HT1080 (cell line): ENCODE results near the gene MAG. TPM values are rescaled to one million over a fixed set of nuclear protein-coding genes. Genes with fewer than 3 reads are reported as not detected.

ENCODE experiments used
- DNase-seq: peaks from one replicate; pipeline ENCODE4 v3.0.0-alpha.2; 2015; ENCODE audit warnings: low read depth
- polyA plus RNA-seq, 2 experiments: library from polyadenylated mRNA; depleted of rRNA; stranded (reverse); fragments of >200 nt; gene quantifications; 2 replicates each; pipeline ENCODE4 v1.2.3, GENCODE V29; 2015
- total RNA-seq: library from RNA; depleted of rRNA; stranded (reverse); fragments of >200 nt; shearing (Covaris generic); gene quantifications from 2 replicates; pipeline ENCODE4 v1.2.3, GENCODE V29; 2014; rRNA removed

The MAG gene, protein sequence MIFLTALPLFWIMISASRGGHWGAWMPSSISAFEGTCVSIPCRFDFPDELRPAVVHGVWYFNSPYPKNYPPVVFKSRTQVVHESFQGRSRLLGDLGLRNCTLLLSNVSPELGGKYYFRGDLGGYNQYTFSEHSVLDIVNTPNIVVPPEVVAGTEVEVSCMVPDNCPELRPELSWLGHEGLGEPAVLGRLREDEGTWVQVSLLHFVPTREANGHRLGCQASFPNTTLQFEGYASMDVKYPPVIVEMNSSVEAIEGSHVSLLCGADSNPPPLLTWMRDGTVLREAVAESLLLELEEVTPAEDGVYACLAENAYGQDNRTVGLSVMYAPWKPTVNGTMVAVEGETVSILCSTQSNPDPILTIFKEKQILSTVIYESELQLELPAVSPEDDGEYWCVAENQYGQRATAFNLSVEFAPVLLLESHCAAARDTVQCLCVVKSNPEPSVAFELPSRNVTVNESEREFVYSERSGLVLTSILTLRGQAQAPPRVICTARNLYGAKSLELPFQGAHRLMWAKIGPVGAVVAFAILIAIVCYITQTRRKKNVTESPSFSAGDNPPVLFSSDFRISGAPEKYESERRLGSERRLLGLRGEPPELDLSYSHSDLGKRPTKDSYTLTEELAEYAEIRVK
- total RNA-seq = not detected in 2 replicates
- polyA plus RNA-seq (2015; cell fraction: cytosol; rRNA removed) = not detected in 2 replicates
- not detected in 2 replicates for polyA plus RNA-seq (2015; cell fraction: nucleus; rRNA removed)

DNA sequence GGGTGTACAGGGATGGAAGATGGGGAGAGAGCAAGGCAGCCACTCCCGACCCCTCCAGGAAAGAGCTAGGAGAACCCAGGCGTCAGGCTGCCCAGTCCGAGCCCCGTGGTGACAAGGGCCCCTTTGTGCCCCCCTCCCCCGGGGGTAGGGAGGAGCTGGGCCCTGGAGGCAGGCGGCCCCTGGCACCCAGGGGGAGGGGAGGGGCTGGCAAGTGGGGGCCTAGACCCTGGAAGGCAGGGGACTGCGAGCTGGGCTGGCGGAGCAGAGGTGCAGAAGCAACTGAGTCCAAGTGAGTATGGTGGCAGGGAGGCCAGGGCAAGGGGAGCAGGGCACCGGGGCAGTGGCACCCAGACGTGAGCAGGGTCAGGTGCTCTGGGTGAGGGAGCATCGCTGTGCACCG is at the start of gene MAG:
Gene MAG (plus strand): TSS at position 246 of the 400 bp plus-strand sequence. CDS start 3,248 bp downstream, outside the sequence.
- DNase-seq = no peak

GRCh38 chr19:35246466-35247092 is 45.4 kb upstream of the MAG start:
- no peak for DNase-seq

GRCh38 chr19:35247526-35248309 is 44.2 kb upstream of the MAG start:
- DNase-seq = no peak

- no peak for DNase-seq
These were observed 43.4 kb upstream of the MAG start, which contains the start of gene LSR for GRCh38 chr19:35248310-35249145. Gene LSR, plus strand, starts transcription at chr19:35249002. Its CDS starts 21 bp downstream, at chr19:35249023.

DNA sequence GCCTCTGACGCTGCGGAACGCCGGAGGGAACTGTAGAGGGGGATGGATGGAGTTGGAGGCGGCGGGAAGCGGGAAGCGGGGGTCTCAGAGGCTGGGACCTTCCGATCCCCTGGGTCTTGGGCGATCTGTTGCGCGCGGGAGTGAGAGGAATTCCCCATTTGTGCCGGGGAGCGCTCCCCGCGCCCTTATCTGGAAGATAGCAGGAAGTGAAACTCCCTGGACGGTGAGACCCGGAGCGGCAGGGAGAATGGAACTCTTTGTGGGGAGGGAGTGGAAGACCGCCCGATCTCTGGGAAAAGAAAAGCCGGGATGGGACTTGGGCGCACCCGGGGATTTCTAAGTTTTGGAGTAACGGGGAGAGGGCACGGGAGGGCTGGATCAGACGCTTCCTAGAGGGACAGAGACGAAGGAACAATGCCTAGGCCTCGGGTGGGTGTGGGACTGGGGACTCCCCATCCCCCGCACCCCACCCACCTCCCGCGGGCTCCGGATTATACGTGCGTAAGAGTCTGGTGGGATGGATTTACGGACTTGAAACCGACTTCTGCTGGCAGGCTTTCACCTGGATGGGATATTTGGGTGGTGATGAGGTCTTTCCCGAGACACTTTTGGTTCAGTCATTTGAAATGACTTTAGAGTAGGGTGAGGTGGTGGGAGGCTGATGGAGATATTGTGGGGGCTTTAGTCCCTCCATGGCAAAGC is 42.7 kb upstream of the MAG start:
- no peak for DNase-seq

DNA sequence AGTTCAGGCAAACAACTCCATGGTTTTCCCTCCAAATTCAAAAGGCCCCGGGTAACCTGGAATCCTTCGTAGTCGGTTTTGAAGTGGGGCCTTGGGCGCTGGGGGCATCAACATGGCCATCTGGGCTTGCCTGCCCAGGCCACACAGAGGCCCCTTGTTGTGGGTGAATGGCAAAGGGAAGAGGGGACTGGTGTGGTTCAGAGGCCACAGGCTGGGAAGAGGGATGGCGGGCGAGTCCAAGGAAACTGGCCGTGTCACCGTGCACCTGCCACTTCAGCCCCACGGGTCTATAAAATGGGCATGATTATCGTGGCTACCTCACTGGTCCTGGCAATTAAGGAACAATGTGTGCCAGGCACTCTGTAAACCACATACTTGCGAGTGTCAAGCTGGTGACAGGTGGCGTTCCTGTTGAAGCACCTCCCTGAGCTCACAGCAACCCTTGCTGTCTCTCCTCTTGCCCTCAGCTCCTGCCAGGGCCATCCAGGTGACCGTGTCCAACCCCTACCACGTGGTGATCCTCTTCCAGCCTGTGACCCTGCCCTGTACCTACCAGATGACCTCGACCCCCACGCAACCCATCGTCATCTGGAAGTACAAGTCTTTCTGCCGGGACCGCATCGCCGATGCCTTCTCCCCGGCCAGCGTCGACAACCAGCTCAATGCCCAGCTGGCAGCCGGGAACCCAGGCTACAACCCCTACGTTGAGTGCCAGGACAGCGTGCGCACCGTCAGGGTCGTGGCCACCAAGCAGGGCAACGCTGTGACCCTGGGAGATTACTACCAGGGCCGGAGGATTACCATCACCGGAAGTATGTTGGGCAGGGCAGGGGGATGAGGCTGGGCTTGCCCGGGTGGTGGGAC is 41.9 kb upstream of the MAG start:
- no peak for DNase-seq

GRCh38 chr19:35251456-35251855 is 40.5 kb upstream of the MAG start:
- DNase-seq = no peak

DNA sequence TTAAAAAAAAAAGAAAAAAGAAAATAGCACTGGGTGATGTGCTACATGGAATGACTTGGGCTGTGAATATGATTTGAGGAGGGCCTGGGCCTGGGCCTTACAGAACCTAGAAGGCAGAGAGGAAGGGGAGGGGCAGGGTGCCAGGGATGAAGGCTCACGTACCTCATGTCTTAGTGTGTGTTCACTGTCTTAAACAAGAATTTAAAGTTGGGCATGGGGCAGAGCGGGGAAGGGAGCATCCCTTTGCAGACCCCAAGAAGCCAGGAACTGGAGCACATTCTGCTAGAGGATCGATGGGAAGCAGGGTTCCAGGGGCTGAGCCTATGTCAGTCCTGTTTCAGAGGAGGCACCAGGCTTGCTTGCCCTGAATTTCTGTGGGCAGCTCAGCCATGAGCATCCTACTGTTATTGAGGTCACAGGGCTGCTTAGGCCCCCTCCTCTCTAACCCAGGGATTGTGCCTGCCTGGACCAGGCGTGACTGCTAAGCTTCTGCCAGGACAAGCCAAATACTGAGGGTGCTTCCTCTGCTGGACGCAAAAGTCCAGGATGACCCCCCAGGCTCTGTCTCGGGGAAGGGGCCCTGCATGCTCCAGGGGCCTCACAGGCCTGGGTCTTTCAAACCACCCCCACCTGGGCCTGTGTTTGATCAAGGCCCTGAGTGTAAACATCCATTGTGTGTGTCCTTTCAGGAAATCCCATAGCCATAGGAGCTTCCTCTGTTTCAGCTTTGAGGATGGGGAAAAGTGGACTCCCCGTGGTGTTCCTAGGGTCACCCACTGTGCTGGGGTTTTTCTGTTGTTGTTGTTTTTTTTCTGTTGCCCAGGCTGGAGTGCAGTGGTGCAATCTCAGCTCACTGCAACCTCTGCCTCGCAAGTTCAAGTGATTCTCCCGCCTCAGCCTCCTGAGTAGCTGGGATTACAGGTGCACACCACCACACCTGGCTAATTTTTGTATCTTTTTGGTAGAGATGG is 38.4 kb upstream of the MAG start:
- no peak for DNase-seq

DNA sequence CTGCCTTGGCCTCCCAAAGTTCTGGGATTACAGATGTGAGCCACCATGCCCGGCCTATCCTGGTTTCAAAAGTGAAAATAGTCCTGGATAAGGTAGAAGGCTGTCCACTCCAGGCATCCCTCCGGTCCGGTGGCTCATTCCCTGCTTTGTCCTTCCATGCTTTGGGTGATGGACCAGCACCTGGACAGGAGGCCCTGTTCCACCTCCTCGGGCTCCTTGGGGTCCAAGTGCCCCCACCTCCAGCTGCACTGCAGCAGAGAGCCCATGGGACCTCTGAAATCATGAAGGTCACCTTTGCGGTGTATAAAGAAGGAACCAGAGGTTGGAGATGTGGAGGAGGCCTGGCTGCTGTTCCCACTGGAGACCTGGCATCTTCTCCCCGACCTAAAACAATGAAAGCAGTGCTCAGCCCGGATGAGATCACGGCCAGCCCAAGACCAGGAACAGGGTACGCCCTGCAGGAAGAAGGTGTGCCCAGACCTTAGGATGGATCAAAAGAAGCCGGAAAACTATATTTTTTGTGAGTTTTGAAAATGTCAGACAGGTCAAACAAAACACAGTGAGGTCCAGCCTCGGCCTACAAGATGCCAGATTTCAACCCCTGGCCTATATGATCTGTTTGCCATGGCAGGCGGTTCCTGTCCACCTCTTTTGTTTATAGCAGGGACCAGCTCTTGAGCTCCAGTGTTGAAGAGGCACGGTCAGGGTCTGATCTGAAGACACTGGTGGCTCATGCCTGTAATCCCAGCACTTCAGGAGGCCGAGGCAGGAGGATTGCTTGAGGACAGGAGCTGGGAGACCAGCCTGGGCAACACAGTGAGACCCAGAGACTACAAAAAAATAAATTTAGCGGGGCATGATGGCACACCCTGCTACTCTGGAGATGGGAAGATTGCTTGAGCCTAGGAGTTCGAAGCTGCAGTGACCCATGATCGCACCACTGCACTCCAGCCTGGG is 37.3 kb upstream of the MAG start:
- no peak for DNase-seq

DNA sequence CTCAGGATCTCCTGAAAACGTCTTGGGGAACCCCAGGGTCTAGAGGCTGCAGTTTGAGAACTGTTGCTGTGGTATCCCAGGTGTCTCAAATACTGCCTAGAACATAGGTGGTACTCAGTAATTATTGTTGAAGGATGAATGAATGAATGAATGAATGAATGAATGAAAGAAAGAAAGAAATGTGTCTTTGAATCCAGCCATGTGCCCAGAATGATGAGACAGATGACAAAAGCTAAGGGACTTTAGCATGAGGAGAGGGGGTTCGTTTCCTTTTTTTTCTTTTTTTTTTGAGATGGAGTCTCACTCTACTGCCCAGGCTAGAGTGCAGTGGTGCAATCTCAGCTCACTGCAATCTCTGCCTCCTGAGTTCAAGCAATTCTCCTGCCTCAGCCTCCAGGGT is 35.4 kb upstream of the MAG start:
- no peak for DNase-seq

DNA sequence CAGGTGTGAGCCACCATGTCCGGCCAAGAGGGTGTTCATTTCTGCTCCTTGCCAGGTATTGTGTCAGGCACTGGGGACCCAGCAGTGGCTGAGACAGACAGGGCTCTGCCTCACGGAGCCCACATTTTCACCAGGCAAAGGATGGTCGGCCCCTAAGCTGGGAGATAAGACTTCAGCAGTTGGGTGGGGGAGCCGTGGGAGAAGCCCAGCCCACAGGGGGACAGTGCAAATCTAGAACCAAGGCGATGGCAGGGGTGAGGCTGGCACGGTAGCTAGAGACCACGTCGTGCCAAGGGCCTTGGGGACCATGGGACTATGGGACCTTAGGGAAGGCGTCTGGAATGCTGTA is 34.9 kb upstream of the MAG start:
- no peak for DNase-seq

DNA sequence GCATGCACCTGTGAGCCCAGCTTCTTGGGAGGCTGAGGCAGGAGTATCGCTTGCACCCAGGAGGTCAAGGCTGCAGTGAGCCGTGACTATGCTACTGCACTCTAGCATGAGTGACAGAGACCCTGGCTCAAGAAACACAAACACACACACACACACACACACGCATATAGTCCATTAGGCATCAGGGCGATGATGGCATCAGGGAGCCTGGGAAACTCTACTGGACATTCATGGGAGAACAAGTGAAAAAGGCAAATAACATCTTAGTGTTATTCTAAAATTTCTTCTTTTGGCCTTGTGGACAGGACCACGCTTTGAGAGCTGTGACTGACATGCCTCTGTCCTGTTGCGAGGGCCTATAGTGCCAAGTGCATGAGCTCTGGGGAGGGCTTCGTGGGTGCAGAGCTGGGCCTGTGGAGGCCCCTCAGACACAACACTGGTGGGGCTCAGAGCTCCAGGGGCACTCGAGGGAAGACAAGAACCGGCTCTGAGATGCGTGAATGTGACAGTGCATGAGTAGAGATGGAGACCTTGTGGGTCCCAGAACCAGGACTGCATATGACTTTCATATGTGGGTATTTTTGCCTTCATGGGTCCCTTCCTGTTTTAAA is 31.2 kb upstream of the MAG start:
- no peak for DNase-seq

DNA sequence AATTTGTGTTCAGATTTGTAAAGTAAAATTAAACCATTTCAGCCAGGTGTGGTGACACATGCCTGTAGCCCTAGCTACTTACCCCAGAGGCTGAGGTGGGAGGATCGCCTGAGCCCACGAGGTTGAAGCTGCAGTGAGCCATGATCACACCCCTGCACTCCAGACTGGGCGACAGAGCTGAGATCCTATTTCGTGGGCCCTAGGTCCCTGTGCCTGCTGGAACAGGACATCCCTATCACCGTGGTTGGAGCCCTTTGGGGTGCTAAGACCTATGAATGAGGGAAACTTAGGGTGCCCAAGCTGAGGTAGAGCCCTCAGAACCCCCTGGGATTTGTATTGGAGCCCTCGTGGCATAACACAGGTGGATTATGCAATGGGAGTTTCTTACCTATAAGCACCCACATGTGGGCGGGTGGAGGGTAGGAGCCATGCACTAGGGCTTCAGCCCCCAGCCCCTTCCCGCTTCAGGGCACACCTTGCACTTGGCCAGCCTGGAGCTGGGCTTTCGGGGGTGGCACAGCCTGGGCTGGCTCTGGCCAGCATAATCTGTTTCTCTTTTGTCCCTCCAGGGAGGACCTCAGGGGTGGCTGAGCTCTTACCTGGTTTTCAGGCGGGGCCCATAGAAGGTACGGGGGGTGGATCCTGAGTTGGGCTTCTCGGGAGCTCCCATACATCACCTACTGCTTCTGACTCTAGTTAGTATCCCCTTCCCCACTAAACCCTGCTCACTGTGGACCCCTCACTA is 30.4 kb upstream of the MAG start:
- no peak for DNase-seq

DNA sequence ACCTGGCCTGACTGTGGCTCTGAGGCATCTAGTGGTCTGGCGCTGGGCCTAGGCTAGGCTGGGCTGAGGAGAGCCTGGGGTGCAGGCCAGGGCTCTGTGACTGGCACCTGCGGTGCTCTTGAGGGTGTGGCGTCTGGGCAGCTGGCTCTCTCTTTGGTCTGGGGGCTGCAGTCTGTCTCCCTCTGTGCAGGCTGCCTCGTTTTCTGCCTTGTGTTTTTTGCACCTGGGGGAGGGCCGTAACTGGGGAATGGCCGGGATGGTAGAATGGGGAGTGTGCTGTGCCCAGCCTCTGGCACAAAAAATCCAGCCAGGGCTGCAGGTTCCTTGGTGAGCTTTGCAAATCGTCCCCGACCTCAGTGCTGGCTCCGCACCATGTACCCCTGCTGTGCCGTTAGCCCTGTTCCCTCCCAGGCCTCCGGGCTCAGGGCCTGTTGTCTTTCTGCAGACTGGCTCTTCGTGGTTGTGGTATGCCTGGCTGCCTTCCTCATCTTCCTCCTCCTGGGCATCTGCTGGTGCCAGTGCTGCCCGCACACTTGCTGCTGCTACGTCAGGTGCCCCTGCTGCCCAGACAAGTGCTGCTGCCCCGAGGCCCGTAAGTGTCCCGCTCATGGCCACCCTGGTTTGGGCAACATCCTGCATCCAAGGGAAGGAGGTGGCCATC is 29.7 kb upstream of the MAG start:
- no peak for DNase-seq
